ENCODE measurements around the gene PARP9. TPM values are rescaled to one million over a fixed set of nuclear protein-coding genes. Genes with fewer than 3 reads are reported as not detected.

The PARP9 gene
- 10 to 100 TPM; 18.1 to 21.6 (median 21.1) TPM for polyA plus RNA-seq (ENCODE audit: insufficient read depth in 1 of 5, insufficient read length in 5 of 5, low replicate concordance in 1 of 5)
- long read RNA-seq, donor 1, partial matches to known transcripts = 0 of 1 reads
- long read RNA-seq, donor 1, other reads (novel, unspliced or antisense) = 0 of 1 reads
- long read RNA-seq, donor 2 = 0 reads
- long read RNA-seq, donor 3, partial matches to known transcripts = 5 of 5 reads
- long read RNA-seq, donor 3, other reads (novel, unspliced or antisense) = 0 of 5 reads
- long read RNA-seq, donor 4 = 0 reads
- long read RNA-seq, donor 5, partial matches to known transcripts = 0 of 1 reads
- long read RNA-seq, donor 5, other reads (novel, unspliced or antisense) = 0 of 1 reads
- long read RNA-seq, donor 6, partial matches to known transcripts = 5 of 5 reads
- long read RNA-seq, donor 6, other reads (novel, unspliced or antisense) = 0 of 5 reads
- long read RNA-seq, donor 7, full-length matches to known transcripts = 2 of 2 reads
- long read RNA-seq, donor 7, partial matches to known transcripts = 0 of 2 reads
- long read RNA-seq, donor 7, other reads (novel, unspliced or antisense) = 0 of 2 reads
- long read RNA-seq, donor 8 = 0 reads

DNA sequence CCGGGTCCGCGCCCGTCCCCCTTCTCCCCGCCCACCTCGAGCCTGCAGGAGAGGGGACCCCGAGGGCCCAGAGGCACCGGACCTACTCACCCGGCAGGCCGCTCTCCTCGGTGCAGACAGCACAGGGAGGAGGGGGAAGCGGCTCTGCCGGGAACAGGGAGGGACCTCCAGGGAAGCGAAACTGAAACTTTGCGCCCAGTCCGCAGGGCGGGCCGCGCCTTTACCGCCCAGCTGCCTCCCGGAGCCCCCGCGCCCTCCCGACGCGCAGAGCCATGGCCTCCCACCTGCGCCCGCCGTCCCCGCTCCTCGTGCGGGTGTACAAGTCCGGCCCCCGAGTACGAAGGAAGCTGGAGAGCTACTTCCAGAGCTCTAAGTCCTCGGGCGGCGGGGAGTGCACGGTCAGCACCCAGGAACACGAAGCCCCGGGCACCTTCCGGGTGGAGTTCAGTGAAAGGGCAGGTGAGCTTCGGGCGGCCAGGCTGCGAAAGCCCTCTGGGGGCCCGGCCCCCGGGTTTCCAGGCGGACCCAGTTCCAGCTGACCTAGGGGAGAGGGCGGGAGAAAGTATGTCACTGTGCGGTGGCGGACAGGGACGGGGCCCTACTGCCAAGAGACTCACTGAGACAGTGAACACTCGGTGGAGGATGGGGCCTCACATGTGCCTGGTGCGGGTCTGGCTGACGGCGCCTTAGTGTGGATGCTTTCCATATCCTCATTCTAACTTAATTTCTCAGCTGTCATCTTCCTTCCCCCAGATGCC lies at the start of gene PARP9, which contains the start of gene DTX3L:
PARP9 (minus strand) TSS at position 146 of the 758 bp plus-strand sequence. CDS start 4,680 bp downstream, outside the sequence.
DTX3L (plus strand) TSS at position 184 of the 758 bp plus-strand sequence; CDS start at position 273, 89 bp downstream.
- DNase-seq = peak; percentile 82 to 85

- DNase-seq = no peak
These were observed 48.6 kb upstream of the PARP9 start for GRCh38 chr3:122612696-122613095.

- no peak for DNase-seq
These were observed 45.9 kb upstream of the PARP9 start for GRCh38 chr3:122609798-122610559.

DNA sequence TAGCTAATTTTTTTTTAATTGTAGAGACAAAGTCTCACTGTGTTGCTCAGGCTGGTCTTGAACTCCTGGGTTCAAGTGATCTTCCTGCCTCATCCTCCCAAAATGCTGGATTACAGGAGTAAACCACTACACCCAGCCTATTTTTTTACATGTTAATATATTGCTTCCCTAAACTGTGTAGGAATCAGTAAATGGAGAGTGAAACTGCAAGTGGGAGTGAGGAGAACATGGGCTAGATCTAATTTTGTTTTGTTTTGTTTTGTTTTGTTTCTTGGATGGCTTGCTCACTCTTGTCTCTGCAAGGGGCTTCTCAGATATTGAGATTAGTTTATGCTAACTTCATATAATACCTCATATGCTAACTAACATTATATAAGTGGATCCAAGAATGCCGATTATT lies 44.8 kb upstream of the PARP9 start:
- no peak for DNase-seq

- no peak for DNase-seq
These were observed 42.2 kb upstream of the PARP9 start for GRCh38 chr3:122606330-122606729.

DNA sequence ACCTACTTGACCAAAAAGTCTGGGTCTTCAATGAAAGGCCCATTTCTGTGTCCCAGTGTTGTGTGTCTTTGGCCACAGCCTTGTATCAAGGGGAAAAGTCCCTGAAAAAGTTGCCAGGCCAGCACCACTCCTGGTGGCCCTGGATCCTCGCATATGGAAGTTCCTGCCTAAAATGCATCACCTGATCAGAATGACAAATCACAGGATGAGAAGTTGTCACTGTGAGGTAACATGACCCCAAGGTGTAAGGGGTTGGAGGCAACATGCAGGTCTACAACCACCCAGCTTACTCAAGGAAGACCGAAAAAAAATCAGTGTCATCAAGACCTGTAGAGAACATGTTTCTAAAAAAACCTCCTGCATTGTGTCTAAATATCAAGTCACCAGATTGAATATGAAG lies 39.0 kb upstream of the PARP9 start:
- DNase-seq = no peak

DNA sequence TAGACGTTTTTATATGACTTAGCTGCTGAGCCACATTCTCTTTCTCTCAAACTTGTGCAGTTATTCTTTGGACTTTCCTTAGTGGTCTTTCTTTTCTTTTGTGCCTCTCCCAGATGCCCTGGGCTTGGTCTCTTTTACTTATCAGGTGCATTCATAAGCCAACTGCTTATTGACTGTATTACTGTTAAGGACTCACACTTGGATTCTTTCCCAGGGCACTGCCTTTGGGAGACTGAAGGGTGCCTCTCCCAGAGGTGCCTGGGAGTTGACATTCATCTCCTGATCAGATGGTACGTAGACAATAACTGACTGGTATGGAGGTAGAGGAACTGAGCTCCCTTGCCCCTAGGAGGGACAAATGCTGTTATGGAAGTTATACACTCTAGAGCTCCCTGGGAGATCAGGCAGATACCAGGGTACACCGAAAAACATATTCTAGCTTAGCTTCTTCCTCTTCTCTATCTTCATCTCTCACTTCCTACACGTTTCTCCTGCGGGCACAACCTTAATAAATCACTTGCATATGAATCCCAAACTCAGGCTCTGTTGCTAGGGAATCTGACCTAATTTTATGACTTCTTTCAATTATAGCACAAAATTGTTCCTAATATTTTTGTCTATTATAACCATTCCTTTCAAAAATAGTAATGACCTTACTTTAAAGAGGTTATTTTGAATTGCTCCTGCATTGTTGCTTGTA lies 38.1 kb upstream of the PARP9 start:
- no peak for DNase-seq

DNA sequence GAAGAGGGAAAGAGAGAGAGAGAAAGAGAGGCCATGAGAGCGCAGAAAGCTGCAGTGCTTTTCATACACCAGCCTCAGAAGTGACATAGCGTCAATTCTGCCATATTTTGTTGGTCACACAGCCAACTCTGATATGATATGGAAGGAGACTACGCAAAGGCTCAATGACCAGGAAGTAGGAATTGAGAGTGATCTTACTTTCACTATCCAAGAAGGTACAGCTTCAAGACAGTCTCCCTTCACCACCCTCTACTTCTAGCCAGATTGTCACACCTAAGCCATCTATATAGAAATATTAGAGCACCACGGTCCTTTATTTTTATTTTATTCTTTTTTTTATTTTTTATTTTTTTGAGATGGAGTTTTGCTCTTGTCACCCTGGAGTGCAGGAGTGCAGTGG lies 34.5 kb upstream of the PARP9 start:
- no peak for DNase-seq

- DNase-seq = no peak
These were observed 34.1 kb upstream of the PARP9 start for GRCh38 chr3:122598151-122598550.

- DNase-seq = no peak
These were observed 29.9 kb upstream of the PARP9 start for GRCh38 chr3:122594025-122594424.

GRCh38 chr3:122590610-122591009 lies 26.5 kb upstream of the PARP9 start:
- DNase-seq = no peak

DNA sequence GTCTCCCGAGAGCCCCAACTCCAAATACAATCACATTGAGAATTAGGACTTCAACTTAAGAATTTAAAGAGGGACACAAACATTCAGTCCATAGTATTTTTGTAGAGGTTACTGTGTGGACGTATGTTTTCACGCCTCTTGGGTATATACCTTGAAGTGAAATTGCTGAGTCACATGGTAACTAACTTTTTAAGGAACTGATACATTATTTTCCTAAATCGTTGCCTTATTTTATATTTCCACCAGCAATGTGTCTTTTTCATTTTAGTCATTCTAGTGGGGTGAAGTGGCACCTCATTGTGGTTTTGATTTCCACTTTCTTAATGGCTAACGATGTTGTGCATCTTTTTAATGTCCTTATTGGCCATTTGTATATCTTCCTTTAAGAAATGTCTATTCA lies 25.2 kb upstream of the PARP9 start:
- no peak for DNase-seq

- no peak for DNase-seq
These were observed 23.5 kb upstream of the PARP9 start for GRCh38 chr3:122587572-122587971.

DNA sequence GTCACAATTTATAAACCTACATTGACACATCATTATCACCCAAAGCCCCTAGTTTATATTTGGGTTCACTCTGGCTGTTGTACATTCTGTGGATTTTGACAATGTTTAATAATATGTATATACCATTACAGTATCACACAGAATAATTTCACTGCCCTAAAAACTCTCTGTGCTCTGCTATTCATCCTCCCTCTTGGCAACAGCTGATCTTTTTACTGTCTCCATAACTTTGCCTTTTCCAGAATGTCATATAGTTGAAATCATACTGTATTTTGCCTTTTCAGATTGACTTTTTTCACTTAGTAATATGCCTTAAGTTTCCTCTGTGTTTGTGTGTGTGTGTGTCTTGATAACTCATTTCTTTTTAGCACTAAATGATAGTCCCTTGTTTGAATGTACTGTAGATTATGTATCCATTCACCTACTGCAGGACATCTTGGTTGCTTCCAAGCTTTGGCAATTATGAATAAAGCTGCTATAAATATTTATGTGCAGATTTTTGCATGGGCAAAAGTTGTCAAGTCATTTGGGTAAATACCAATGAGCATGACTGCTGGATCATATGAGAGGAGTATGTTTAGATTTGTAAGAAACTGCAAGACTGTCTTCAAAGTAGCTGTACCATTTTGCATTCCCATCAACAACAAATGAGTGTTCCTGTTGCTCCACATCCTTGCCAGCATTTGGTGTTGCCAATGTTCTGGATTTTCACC lies 22.8 kb upstream of the PARP9 start:
- DNase-seq = no peak

GRCh38 chr3:122586098-122586497 lies 22.0 kb upstream of the PARP9 start:
- no peak for DNase-seq

DNA sequence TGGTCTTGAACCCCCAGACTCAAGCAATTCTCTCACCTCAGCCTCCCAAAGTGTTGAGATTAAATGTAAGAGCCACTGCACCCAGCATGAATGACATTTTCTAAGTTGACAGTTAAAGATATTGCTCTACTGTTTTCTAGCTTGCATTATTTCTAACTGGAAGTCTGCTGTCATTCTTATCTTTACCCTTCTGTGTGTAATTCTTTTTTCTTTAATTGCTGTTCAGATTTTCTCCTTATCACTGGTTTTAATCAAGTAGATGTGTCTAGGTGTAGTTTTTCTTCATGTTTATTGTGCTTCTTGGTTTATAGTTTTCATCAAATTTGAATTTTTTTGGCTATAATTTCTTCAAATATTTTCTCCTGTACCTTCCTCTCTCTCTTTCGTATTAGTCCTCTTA lies 18.3 kb upstream of the PARP9 start:
- no peak for DNase-seq

- DNase-seq = no peak
These were observed 17.5 kb upstream of the PARP9 start for GRCh38 chr3:122581622-122582021.

GRCh38 chr3:122580470-122580869 lies 16.4 kb upstream of the PARP9 start:
- DNase-seq = no peak

GRCh38 chr3:122578069-122578740 lies 14.1 kb upstream of the PARP9 start:
- DNase-seq = no peak

Data from right lung (tissue), 10 donors.